Measurements from ENCODE around the gene PDZD2.
A peak's percentile ranks its signal among the peaks of the same experiment; 100 is the strongest.

Gene PDZD2

GRCh38 chr5:32027717-32028458, 389.0 kb downstream of the PDZD2 start:
- no peaks in the 10 kb centered on the region for H3K36me3 ChIP-seq
- peak; percentile 22 for DNase-seq
- TF ChIP-seq CTCF (IDR thresholded peaks at IDR 0.05; ENCODE audit: low read depth, low read length), result no peak
- H3K9me3 ChIP-seq, result no peaks in the 10 kb centered on the region
- H3K4me3 ChIP-seq (ENCODE audit: low read depth, low read length), result no peak overlapping the region
- H3K27me3 ChIP-seq, result no peaks in the 10 kb centered on the region
- H3K4me1 ChIP-seq, result no peaks in the 10 kb centered on the region

GRCh38 chr5:32029261-32029660, 390.3 kb downstream of the PDZD2 start:
- H3K27me3 ChIP-seq, result no peaks in the 10 kb centered on the region
- no peaks in the 10 kb centered on the region for H3K4me1 ChIP-seq
- no peak overlapping the region for H3K4me3 ChIP-seq (ENCODE audit: low read depth, low read length)
- H3K9me3 ChIP-seq, result no peaks in the 10 kb centered on the region
- no peaks in the 10 kb centered on the region for H3K36me3 ChIP-seq
- TF ChIP-seq CTCF (IDR thresholded peaks at IDR 0.05; ENCODE audit: low read depth, low read length), result no peak
- DNase-seq, result no peak

GRCh38 chr5:32029781-32030180, 390.9 kb downstream of the PDZD2 start:
- no peaks in the 10 kb centered on the region for H3K9me3 ChIP-seq
- H3K27me3 ChIP-seq, result no peaks in the 10 kb centered on the region
- no peaks in the 10 kb centered on the region for H3K4me1 ChIP-seq
- TF ChIP-seq CTCF (IDR thresholded peaks at IDR 0.05; ENCODE audit: low read depth, low read length), result no peak
- no peak for DNase-seq
- no peak overlapping the region for H3K4me3 ChIP-seq (ENCODE audit: low read depth, low read length)
- no peaks in the 10 kb centered on the region for H3K36me3 ChIP-seq

GRCh38 chr5:32030222-32030621, 391.3 kb downstream of the PDZD2 start:
- H3K9me3 ChIP-seq, result no peaks in the 10 kb centered on the region
- H3K4me1 ChIP-seq, result no peaks in the 10 kb centered on the region
- no peak overlapping the region for H3K4me3 ChIP-seq (ENCODE audit: low read depth, low read length)
- H3K36me3 ChIP-seq, result no peaks in the 10 kb centered on the region
- H3K27me3 ChIP-seq, result no peaks in the 10 kb centered on the region
- TF ChIP-seq CTCF (IDR thresholded peaks at IDR 0.05; ENCODE audit: low read depth, low read length), result no peak
- no peak for DNase-seq

DNA sequence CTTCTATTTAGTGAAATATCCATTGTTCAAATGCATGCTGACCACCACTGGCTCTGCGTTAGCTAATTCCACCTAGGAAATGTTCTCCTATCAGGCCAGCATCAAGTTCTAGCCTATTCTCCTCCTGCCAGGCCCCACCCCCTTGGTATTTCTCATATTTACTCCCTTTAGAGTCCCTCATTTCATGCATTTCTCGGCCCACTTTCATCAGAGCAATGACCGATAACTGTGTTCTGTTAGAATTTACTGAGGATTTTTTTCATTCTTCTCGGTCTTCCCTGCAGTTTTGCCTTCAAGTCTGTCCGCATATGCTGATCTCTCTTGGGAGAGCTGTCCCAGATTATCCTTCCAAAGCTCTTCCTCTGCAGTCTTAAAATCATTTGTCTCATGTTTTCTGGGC, 391.8 kb downstream of the PDZD2 start:
- H3K4me1 ChIP-seq, result no peaks in the 10 kb centered on the region
- no peak for TF ChIP-seq CTCF (IDR thresholded peaks at IDR 0.05; ENCODE audit: low read depth, low read length)

GRCh38 chr5:32031089-32031488, 392.2 kb downstream of the PDZD2 start:
- H3K4me3 ChIP-seq (ENCODE audit: low read depth, low read length), result no peak overlapping the region
- no peaks in the 10 kb centered on the region for H3K4me1 ChIP-seq
- no peaks in the 10 kb centered on the region for H3K9me3 ChIP-seq
- DNase-seq, result no peak
- no peaks in the 10 kb centered on the region for H3K27me3 ChIP-seq
- no peaks in the 10 kb centered on the region for H3K36me3 ChIP-seq
- TF ChIP-seq CTCF (IDR thresholded peaks at IDR 0.05; ENCODE audit: low read depth, low read length), result no peak

More for the DNA sequence above, 391.8 kb downstream of the PDZD2 start:
- Histone ChIP-seq H3K27me3 (no peaks in the 10 kb centered on the region), H3K36me3 (no peaks in the 10 kb centered on the region), H3K4me3 (ENCODE audit: low read depth, low read length) (no peak overlapping the region), H3K9me3 (no peaks in the 10 kb centered on the region)
- no peak for DNase-seq
